Fibroblast of skin of back (primary cell): ENCODE results near the gene CCDC85C. TPM values are rescaled to one million over a fixed set of nuclear protein-coding genes. Genes with fewer than 3 reads are reported as not detected.

Experiments used
- DNase-seq: peaks from one replicate; pipeline ENCODE4 v3.0.0-alpha.2; 2013
- polyA plus RNA-seq, 2 experiments: library from polyadenylated mRNA; unstranded; fragments of 120-200 nt; gene quantifications; one replicate each; pipeline ENCODE4 v1.2.1, GENCODE V29; 2013; ENCODE audit not compliant: insufficient read length in 2 of 2

Gene CCDC85C
- polyA plus RNA-seq (2013, experiment 1 of 2; ENCODE audit: insufficient read length): 25.9 TPM
- 15.6 TPM for polyA plus RNA-seq (2013, experiment 2 of 2; ENCODE audit: insufficient read length)

GRCh38 chr14:99603471-99604277 is at the start of gene CCDC85C:
Gene CCDC85C (minus strand): TSS chr14:99604207. CDS start chr14:99603959, 248 bp downstream.
- DNase-seq: peak; percentile 46

DNA sequence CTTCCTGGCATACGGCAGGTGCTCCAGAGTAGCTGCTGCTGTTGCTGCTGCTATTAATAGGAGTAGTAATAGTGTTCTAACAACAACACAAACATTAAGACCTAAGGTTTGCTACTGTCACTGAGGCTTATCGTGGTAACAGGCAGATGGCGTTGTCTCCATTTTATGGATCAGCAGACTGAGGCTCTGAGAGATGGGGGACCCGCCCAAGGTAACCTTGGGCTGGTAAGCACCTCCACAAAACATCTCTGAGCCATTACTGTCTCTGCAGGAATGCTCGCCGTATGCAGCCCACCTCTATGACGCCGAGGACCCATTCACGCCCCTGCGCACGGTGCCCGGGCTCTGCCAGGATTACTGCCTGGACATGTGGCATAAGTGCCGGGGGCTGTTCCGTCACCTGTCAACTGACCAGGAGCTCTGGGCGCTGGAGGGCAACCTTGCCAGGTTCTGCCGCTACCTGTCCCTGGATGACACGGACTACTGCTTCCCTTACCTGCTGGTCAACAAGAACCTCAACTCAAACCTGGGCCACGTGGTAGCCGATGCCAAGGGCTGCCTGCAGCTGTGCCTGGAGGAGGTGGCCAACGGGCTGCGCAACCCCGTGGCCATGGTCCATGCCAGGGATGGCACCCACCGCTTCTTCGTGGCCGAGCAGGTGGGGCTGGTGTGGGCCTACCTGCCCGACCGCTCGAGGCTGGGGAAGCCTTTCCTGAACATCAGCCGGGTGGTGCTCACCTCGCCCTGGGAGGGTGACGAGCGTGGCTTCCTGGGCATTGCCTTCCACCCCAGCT is 48.1 kb upstream of the CCDC85C start:
- DNase-seq: no peak

- no peak for DNase-seq
Measured at GRCh38 chr14:99650189-99650588, 46.2 kb upstream of the CCDC85C start.

- no peak for DNase-seq
Measured at GRCh38 chr14:99649643-99650042, 45.6 kb upstream of the CCDC85C start.

- DNase-seq: peak; percentile 42
Measured at GRCh38 chr14:99649219-99649618, 45.2 kb upstream of the CCDC85C start.

DNA sequence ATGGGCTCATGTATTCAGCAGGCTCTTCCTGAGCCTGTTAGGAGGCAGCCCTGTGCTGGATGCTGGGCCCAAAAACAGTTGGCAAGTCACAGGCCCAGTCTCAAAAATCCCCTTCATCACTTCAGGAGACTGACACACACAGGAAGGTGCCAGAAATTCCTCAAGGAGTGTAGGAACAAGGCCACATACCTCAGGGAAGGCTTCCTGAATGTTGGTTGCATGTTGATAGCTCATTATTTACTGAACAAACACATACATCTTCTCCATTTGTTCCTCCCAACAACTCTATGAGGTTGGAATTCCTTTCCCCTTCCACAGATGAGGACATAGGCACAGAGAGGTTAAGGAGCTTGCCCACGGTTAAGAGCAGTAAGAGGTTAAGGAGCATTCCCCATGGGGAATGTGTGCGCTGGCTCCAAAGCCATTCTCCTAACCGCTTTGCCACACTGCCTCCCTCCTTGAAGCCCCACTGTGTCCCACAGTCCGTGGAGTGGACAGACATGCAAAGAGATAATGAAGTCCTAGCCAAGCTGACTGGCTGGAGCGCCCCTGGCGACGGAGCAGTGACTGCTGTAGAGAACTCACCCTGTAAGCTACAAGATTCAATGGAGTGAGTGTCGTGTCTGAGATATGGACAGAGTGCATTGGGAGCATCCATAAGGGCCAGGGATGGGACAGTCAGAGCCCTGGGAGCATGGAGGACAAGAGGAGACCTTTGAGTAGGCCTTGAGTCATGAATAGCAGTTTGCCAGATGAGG is 44.2 kb upstream of the CCDC85C start:
- DNase-seq: no peak

- DNase-seq: no peak
Measured at GRCh38 chr14:99647411-99647810, 43.4 kb upstream of the CCDC85C start.

- no peak for DNase-seq
Measured at GRCh38 chr14:99645545-99646505, 41.8 kb upstream of the CCDC85C start.

- DNase-seq: peak; percentile 45
Measured at GRCh38 chr14:99644723-99645544, 40.9 kb upstream of the CCDC85C start, which contains the start of gene HHIPL1. Gene HHIPL1 (plus strand): TSS chr14:99645129. CDS start chr14:99645208, 79 bp downstream.

DNA sequence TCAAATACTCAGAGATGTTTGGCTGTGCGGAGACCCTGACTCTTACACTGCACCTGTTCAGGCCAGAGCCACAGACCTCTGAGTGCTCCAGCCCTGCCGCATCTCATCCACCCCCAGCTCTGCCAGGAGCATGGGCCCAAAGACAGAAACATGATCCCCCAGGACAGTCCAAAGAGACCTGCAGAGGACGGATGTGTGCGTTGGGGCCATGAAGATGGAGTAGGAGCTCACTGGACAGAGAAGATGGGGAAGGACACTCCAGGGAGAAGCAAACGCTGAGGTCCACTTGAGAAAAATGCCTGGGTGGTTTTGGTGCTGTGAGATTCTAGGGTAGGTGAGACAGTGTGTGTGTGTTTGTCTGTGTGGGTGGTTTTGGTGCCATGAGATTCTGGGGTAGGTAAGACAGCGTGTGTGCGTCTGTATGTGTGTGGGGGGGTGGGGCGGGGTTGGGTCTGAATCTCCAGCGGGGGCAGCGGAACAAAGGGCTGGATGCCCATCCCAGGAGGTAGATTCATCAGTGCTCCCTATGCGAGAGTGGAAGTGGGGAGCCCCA is 40.1 kb upstream of the CCDC85C start:
- no peak for DNase-seq

GRCh38 chr14:99643343-99643742 is 39.3 kb upstream of the CCDC85C start:
- no peak for DNase-seq

DNA sequence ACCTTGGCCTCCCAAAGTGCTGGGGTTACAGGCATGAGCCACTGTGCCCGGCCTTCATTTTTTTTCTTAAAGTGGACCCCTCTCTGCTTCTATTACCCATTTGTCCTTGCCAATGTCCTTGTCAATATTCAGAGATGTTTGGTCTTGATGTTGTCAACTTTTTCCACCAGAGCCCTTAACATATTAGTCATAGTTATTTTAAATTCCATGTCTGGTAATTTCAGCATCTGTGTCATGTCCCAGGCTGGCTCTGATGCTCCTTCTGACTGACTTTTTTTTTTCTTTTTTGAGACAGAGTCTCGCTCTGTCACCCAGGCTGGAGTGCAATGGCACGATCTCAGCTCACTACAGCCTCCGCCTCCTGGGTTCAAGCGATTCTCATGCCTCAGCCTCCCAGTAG is 38.8 kb upstream of the CCDC85C start:
- peak; percentile 66 for DNase-seq

- no peak for DNase-seq
Measured at GRCh38 chr14:99637624-99638023, 33.6 kb upstream of the CCDC85C start.

DNA sequence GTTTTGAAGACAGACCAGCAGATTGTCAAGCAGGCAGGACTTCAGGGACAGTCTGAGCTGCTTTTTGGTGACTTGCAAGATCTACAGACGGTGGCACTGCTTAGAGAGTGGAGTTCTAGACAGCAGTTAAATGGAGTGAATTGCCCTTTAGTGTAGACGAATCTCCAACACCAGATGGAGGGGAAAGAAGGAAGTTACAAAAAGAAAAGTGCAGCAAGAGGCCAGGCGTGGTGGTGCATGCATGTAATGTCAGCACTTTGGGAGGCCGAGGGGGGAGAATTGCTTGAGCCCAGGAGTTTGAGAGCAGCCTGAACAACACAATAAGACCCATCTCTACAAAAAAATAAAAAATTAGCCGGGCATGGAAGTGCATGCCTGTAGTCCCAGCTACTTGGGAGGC is 32.5 kb upstream of the CCDC85C start:
- no peak for DNase-seq

- DNase-seq: no peak
Measured at GRCh38 chr14:99635116-99635515, 31.1 kb upstream of the CCDC85C start.

DNA sequence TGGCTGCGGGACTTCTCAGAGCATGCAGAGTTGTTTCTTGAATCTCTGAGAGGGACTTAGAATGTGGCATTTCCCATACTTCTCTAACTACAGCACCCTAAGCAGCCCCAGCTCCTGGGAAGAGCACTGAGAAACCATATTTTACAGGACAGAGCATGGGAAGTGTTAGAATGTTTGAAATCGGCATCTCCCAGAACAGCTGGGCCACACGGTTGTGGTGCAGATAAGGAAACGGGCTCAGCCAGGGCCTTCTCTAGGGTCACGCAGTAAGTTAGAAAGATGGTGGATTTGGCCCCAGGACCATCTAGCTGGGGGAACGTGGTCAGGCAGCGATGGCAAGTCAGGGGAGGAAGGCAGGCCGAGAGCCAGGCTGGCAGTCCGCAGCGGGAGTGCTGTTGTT is 30.4 kb upstream of the CCDC85C start:
- no peak for DNase-seq

DNA sequence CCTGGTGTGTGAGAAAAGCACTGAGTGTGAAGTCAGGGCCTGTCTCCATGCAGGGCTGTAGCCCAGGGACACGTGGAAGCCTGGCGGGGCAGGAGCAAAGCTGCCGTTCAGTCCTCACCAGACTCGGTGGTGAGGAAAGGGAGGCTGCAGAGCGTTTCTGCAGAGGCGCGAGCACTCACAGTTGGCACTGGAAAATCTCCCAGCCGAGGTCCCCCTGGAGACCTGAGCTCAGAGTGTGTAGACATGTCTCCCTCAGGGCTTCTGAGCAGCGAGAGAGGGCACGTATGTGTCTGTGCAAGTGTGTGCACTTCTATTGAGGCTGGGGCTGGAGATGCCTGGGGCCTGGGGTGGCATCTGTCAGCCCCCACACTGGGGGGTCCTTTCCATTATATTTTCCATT is 29.9 kb upstream of the CCDC85C start:
- DNase-seq: no peak

- DNase-seq: no peak
Measured at GRCh38 chr14:99633141-99633540, 29.1 kb upstream of the CCDC85C start.

GRCh38 chr14:99632410-99633035 is 28.5 kb upstream of the CCDC85C start:
- DNase-seq: no peak

GRCh38 chr14:99630202-99630601 is 26.2 kb upstream of the CCDC85C start:
- DNase-seq: no peak
